ENCODE results near the gene SCIN.

DNA sequence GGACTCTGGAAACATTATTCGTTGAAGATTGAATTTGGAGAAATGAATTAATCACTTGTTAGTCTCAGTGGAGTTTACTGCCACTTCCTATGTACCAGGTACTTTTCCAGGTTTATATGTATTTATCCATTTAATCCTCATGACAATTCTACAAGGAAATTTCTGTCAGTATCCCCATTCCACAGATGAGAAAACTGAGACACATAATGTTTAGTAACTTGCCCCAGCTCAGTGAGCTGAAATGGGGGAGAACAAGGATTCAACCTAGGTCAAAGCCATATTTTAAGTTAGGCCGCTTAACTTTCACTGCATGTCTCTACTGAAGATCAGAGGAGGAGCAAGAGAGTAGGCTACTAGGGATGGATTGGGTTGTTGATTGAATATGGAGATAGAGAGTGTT lies 4.6 kb upstream of the SCIN start:
- TF ChIP-seq CEBPB (IDR thresholded peaks at IDR 0.05) = no peak
- TF ChIP-seq, protein P1, sequence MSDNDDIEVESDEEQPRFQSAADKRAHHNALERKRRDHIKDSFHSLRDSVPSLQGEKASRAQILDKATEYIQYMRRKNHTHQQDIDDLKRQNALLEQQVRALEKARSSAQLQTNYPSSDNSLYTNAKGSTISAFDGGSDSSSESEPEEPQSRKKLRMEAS (IDR thresholded peaks at IDR 0.05) = no peak

All from Ishikawa (cell line).